Transverse colon (tissue), 3 donors: ENCODE results near the gene CAPN12.

Source experiments
- EP300 ChIP-seq: sonication (generic); formaldehyde crosslinking; IDR thresholded peaks from one replicate; pipeline ENCODE4 v1.6.1; 2017; ENCODE audit warnings: antibody characterized with exemption, low read depth
- POLR2A ChIP-seq: fragments of 450-650 bp; IDR thresholded peaks from one replicate; pipeline ENCODE4 v1.6.1; 2016; ENCODE audit warnings: antibody characterized with exemption, mild to moderate bottlenecking, moderate library complexity
- TF ChIP-seq, protein P1 (sequence below), 5 experiments: fragments of 200-600 bp in 3 of 5; fragments of 450-650 bp in 2 of 5; sonication (generic) in 3 of 5; IDR thresholded peaks; 1 replicate in 2 of 5; 2 replicates in 3 of 5; pipeline ENCODE4 v1.5.1; 2016 to 2017; ENCODE audit warnings: antibody characterized with exemption in 5 of 5, inconsistent platforms in 3 of 5, mild to moderate bottlenecking in 2 of 5, moderate library complexity in 1 of 5

DNA sequence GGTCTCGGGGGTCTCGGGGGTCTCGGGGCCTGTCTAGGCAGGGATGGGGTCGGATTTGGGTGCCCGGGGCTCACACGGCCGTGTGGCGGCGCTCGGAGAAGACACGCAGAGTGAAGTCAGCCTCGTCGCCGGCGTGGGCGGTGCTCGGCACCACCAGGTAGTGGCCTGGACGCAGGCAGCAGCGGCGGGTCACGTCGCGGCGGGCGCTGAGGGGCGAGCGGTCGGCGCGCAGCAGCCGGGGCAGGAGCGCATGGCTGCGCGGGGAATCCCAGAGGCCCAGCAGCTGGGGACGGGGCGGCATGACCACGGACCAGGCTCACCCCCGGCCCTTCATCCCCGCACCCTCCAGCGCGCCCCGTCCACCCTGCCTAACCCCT, 8.2 kb downstream of the CAPN12 start:
- TF ChIP-seq EP300: no peak
- TF ChIP-seq, protein P1, sequence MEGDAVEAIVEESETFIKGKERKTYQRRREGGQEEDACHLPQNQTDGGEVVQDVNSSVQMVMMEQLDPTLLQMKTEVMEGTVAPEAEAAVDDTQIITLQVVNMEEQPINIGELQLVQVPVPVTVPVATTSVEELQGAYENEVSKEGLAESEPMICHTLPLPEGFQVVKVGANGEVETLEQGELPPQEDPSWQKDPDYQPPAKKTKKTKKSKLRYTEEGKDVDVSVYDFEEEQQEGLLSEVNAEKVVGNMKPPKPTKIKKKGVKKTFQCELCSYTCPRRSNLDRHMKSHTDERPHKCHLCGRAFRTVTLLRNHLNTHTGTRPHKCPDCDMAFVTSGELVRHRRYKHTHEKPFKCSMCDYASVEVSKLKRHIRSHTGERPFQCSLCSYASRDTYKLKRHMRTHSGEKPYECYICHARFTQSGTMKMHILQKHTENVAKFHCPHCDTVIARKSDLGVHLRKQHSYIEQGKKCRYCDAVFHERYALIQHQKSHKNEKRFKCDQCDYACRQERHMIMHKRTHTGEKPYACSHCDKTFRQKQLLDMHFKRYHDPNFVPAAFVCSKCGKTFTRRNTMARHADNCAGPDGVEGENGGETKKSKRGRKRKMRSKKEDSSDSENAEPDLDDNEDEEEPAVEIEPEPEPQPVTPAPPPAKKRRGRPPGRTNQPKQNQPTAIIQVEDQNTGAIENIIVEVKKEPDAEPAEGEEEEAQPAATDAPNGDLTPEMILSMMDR (IDR thresholded peaks at IDR 0.05): no peak
- peak; percentile 20 for TF ChIP-seq POLR2A
